BLaER1 (cell line): ENCODE data around the gene TRPT1.

Source experiments
- H3K27ac ChIP-seq: shearing (Covaris generic); formaldehyde crosslinking; 2 replicates; pipeline ENCODE4 v1.8.1; 2022
- H3K27me3 ChIP-seq: shearing (Covaris generic); formaldehyde crosslinking; 2 replicates; pipeline ENCODE4 v1.8.1; 2022
- H3K36me3 ChIP-seq: shearing (Covaris generic); formaldehyde crosslinking; 2 replicates; pipeline ENCODE4 v1.8.1; 2022
- H3K4me1 ChIP-seq: shearing (Covaris generic); formaldehyde crosslinking; 2 replicates; pipeline ENCODE4 v1.8.1; 2022
- H3K4me2 ChIP-seq: shearing (Covaris generic); formaldehyde crosslinking; 2 replicates; pipeline ENCODE4 v1.8.1; 2022
- H3K4me3 ChIP-seq: shearing (Covaris generic); formaldehyde crosslinking; 2 replicates; pipeline ENCODE4 v1.8.1; 2022
- H3K9ac ChIP-seq: shearing (Covaris generic); formaldehyde crosslinking; 2 replicates; pipeline ENCODE4 v1.8.1; 2022
- H3K9me3 ChIP-seq: shearing (Covaris generic); formaldehyde crosslinking; 2 replicates; pipeline ENCODE4 v1.8.1; 2022
- H4K20me1 ChIP-seq: shearing (Covaris generic); formaldehyde crosslinking; 2 replicates; pipeline ENCODE4 v1.8.1; 2022
- Cebpa-rat ChIP-seq: shearing (Covaris generic); IDR thresholded peaks from 2 replicates; pipeline ENCODE4 v1.8.1; 2022

Gene TRPT1

GRCh38 chr11:64232182-64232966 is 6.4 kb upstream of the TRPT1 start:
- H3K9me3 ChIP-seq = no peaks in the 10 kb centered on the region
- H3K4me2 ChIP-seq = peak overlapping the region; percentile 99
- no peaks in the 10 kb centered on the region for H3K27me3 ChIP-seq
- H3K9ac ChIP-seq = peak overlapping the region; percentile 32
- TF ChIP-seq Cebpa-rat = no peak
- peaks cover 12% of the 10 kb centered on the region for H4K20me1 ChIP-seq
- H3K4me3 ChIP-seq = no peak overlapping the region
- peaks cover 82% of the 10 kb centered on the region for H3K4me1 ChIP-seq
- peaks cover 8% of the 10 kb centered on the region for H3K36me3 ChIP-seq
- H3K27ac ChIP-seq = peak overlapping the region; percentile 51

- Histone ChIP-seq H3K4me3 (peak overlapping the region; percentile 77; the same call in 1 of the 2 replicates), H3K4me1 (peaks cover 80% of the 10 kb centered on the region), H3K36me3 (no peaks in the 10 kb centered on the region), H3K9ac (peak overlapping the region; percentile 32), H3K27ac (peak overlapping the region; percentile 51), H3K27me3 (no peaks in the 10 kb centered on the region), H4K20me1 (peaks cover 12% of the 10 kb centered on the region), H3K4me2 (peak overlapping the region; percentile 99), H3K9me3 (no peaks in the 10 kb centered on the region)
- no peak for TF ChIP-seq Cebpa-rat
Observed at GRCh38 chr11:64231546-64231945, 5.6 kb upstream of the TRPT1 start.

GRCh38 chr11:64230985-64231365 is 5.0 kb upstream of the TRPT1 start:
- peaks cover 10% of the 10 kb centered on the region for H4K20me1 ChIP-seq
- H3K27ac ChIP-seq = peak overlapping the region; percentile 87
- peak overlapping the region; percentile 81 for H3K9ac ChIP-seq
- H3K27me3 ChIP-seq = no peaks in the 10 kb centered on the region
- H3K9me3 ChIP-seq = no peaks in the 10 kb centered on the region
- no peak for TF ChIP-seq Cebpa-rat
- H3K4me2 ChIP-seq = peak overlapping the region; percentile 99
- peak overlapping the region; percentile 77 for H3K4me3 ChIP-seq
- H3K36me3 ChIP-seq = no peaks in the 10 kb centered on the region
- H3K4me1 ChIP-seq = peaks cover 77% of the 10 kb centered on the region

- peak within 1 kb of the TSS; percentile 81 for H3K9ac ChIP-seq
- peak within 1 kb of the TSS; percentile 77 for H3K4me3 ChIP-seq
- H3K27ac ChIP-seq = peak within 1 kb of the TSS; percentile 87
- TF ChIP-seq Cebpa-rat = no peak
- peaks cover 6% of the 10 kb centered on the region for H4K20me1 ChIP-seq
- peaks cover 75% of the 10 kb centered on the region for H3K4me1 ChIP-seq
- no peaks in the 10 kb centered on the region for H3K27me3 ChIP-seq
- peak within 1 kb of the TSS; percentile 99 for H3K4me2 ChIP-seq
- no peaks in the 10 kb centered on the region for H3K9me3 ChIP-seq
- H3K36me3 ChIP-seq = no peaks in the 10 kb centered on the region
Observed at GRCh38 chr11:64230171-64230984, 4.4 kb upstream of the TRPT1 start, which contains the start of gene DNAJC4. Gene DNAJC4 (plus strand): TSS chr11:64230548. CDS start chr11:64230855, 307 bp downstream.

DNA sequence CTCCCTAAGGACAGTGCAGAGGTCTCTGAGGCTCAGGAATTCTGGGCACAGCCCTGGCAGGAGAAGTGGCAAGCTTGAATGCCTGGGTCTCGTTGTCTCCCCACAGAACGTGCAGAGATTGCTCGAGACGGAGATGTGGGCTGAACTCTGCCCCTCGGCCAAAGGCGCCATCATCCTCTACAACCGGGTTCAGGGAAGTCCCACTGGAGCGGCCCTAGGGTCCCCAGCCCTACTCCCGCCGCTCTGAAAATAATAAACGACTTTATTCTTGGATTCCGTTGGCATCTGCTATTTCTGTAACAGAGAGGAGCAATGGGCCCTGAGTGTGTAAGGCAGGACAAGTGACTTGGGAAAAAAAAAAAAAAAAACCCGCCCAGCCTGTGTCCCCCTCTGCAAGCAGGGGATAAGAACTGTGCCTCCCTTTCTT is 3.8 kb upstream of the TRPT1 start:
- H3K4me2 ChIP-seq = peak overlapping the region; percentile 99
- H3K4me3 ChIP-seq = peak overlapping the region; percentile 77
- peak overlapping the region; percentile 81 for H3K9ac ChIP-seq
- peak overlapping the region; percentile 87 for H3K27ac ChIP-seq
- peaks cover 76% of the 10 kb centered on the region for H3K4me1 ChIP-seq
- 0 out of 2 replicates have a peak, but pooled peaks cover 3% of the 10 kb centered on the region for H3K36me3 ChIP-seq
- no peaks in the 10 kb centered on the region for H3K27me3 ChIP-seq
- H3K9me3 ChIP-seq = no peaks in the 10 kb centered on the region
- no peak for TF ChIP-seq Cebpa-rat
- H4K20me1 ChIP-seq = peaks cover 8% of the 10 kb centered on the region

DNA sequence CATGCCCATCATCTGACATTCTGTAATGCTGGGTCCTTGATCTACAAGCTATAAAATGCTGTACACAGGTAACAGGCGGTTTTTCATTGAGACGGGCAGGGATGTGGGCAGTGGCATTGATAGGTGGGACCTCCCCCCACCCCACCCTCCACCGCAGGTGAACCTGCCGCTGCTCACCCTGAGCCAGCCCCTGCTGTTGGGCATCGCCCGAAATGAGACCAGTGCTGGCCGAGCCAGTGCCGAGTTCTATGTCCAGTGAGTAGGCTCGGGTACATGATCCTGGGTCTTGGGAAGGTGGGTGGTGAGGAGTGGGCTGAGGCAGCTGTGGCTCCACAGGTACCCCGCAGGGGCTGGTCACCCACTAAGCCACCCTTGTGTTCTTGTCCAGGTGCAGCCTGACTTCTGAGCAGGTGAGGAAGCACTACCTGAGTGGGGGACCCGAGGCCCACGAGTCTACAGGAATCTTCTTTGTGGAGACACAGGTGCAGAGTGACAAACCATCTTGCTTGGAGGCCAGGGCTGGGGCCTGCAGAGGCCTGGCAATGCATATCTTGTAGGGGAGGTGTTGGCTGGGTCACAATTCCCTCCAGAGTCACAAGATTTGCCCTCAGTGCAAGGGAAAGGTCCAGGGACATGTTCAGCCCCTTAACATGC is 3.2 kb upstream of the TRPT1 start:
- peaks cover 81% of the 10 kb centered on the region for H3K4me1 ChIP-seq
- peak overlapping the region; percentile 77 for H3K4me3 ChIP-seq
- peaks cover 8% of the 10 kb centered on the region for H3K36me3 ChIP-seq
- H3K27me3 ChIP-seq = no peaks in the 10 kb centered on the region
- H4K20me1 ChIP-seq = peaks cover 13% of the 10 kb centered on the region
- H3K27ac ChIP-seq = peak overlapping the region; percentile 87
- peak overlapping the region; percentile 81 for H3K9ac ChIP-seq
- peak overlapping the region; percentile 99 for H3K4me2 ChIP-seq
- no peaks in the 10 kb centered on the region for H3K9me3 ChIP-seq
- no peak for TF ChIP-seq Cebpa-rat

- Histone ChIP-seq H3K27ac (peak overlapping the region; percentile 95), H3K4me3 (peak overlapping the region; percentile 79), H3K9me3 (no peaks in the 10 kb centered on the region), H3K4me1 (peaks cover 82% of the 10 kb centered on the region), H3K9ac (peak overlapping the region; percentile 89), H4K20me1 (peaks cover 28% of the 10 kb centered on the region), H3K36me3 (peaks cover 25% of the 10 kb centered on the region), H3K4me2 (peak overlapping the region; percentile 99), H3K27me3 (no peaks in the 10 kb centered on the region)
- TF ChIP-seq Cebpa-rat = no peak
Observed at GRCh38 chr11:64227405-64227956, 1.5 kb upstream of the TRPT1 start.

GRCh38 chr11:64226507-64227051 is 593 bp upstream of the TRPT1 start:
- Histone ChIP-seq H3K9me3 (no peaks in the 10 kb centered on the region), H3K4me3 (peak overlapping the region; percentile 79), H3K27me3 (no peaks in the 10 kb centered on the region), H3K36me3 (peaks cover 34% of the 10 kb centered on the region), H3K4me2 (peak overlapping the region; percentile 99), H3K9ac (peak overlapping the region; percentile 89), H4K20me1 (peaks cover 28% of the 10 kb centered on the region), H3K4me1 (peaks cover 74% of the 10 kb centered on the region), H3K27ac (peak overlapping the region; percentile 95)
- no peak for TF ChIP-seq Cebpa-rat
